KMS-11 (cell line): ENCODE data around the gene NRF1.

Experiments used
- H2AFZ ChIP-seq: fragments of 200-600 bp; sonication (generic); 2 replicates; pipeline ENCODE4 v1.6.1; 2016; ENCODE audit warnings: antibody characterized with exemption, mixed run types, low read depth
- H3K27ac ChIP-seq: fragments of 200-600 bp; sonication (generic); 2 replicates; pipeline ENCODE4 v1.6.1; 2016; ENCODE audit warnings: mild to moderate bottlenecking, mixed run types
- H3K27me3 ChIP-seq: fragments of 200-600 bp; sonication (generic); 2 replicates; pipeline ENCODE4 v1.6.1; 2017; ENCODE audit warnings: mild to moderate bottlenecking, low read depth, mixed run types, moderate library complexity; ENCODE audit not compliant: insufficient read depth
- H3K36me3 ChIP-seq: fragments of 200-600 bp; sonication (generic); 2 replicates; pipeline ENCODE4 v1.6.1; 2017; ENCODE audit warnings: mild to moderate bottlenecking, mixed run types; ENCODE audit not compliant: insufficient read depth
- H3K4me1 ChIP-seq: fragments of 200-600 bp; sonication (generic); 2 replicates; pipeline ENCODE4 v1.6.1; 2016; ENCODE audit warnings: mild to moderate bottlenecking, low read depth, mixed run types; ENCODE audit not compliant: poor library complexity, severe bottlenecking
- H3K4me2 ChIP-seq: fragments of 200-600 bp; sonication (generic); 2 replicates; pipeline ENCODE4 v1.7.0; 2016; ENCODE audit warnings: mild to moderate bottlenecking, mixed run types
- H3K4me3 ChIP-seq: fragments of 200-600 bp; sonication (generic); IDR thresholded peaks from 2 replicates; pipeline ENCODE4 v1.6.1; 2017; ENCODE audit warnings: low read depth, low read length, mixed read lengths; ENCODE audit not compliant: insufficient read depth
- H3K79me2 ChIP-seq: fragments of 200-600 bp; sonication (generic); 2 replicates; pipeline ENCODE4 v1.6.1; 2016; ENCODE audit warnings: low read depth, mixed run types; ENCODE audit not compliant: insufficient read depth
- H3K9ac ChIP-seq: fragments of 200-600 bp; sonication (generic); 2 replicates; pipeline ENCODE4 v1.6.1; 2016; ENCODE audit warnings: mild to moderate bottlenecking, mixed run types
- H4K20me1 ChIP-seq: fragments of 200-600 bp; sonication (generic); 2 replicates; pipeline ENCODE4 v1.6.1; 2016; ENCODE audit warnings: mild to moderate bottlenecking, mixed run types; ENCODE audit not compliant: insufficient read depth
- TF ChIP-seq, protein P1 (sequence below): fragments of 200-600 bp; sonication (generic); conservative IDR thresholded peaks from 2 replicates; pipeline ENCODE4 v1.6.1; 2017; ENCODE audit warnings: low read depth, mild to moderate bottlenecking, antibody characterized with exemption, low read length, moderate library complexity, mixed read lengths

NRF1 gene

DNA sequence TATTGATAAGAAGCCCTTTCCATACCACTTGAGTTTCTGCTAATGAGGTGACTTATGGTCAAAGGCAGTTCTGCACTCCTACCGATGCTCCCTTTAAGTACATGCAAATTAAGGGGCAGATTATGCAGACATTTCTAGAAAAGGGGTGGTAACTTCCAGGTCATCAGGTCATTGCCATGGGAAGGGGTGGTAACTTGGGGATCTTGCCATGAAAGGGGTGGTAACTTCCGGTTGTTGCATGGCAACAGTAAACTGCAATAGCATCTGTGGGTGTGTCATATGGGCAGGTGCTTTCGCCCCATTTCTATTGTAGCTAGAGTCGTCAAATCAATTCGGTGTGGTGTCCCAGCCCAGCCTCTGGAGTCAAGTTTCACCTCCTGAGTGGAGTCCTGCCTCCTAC lies 190.4 kb downstream of the NRF1 start:
- Histone ChIP-seq H3K27ac (no peak overlapping the region), H3K4me3 (no peak overlapping the region), H3K36me3 (no peaks in the 10 kb centered on the region), H4K20me1 (no peaks in the 10 kb centered on the region), H3K79me2 (no peaks in the 10 kb centered on the region), H3K27me3 (no peaks in the 10 kb centered on the region), H3K9ac (no peak overlapping the region), H3K4me1 (no peaks in the 10 kb centered on the region), H3K4me2 (no peak overlapping the region), H2AFZ (no peak overlapping the region)
- TF ChIP-seq, protein P1, sequence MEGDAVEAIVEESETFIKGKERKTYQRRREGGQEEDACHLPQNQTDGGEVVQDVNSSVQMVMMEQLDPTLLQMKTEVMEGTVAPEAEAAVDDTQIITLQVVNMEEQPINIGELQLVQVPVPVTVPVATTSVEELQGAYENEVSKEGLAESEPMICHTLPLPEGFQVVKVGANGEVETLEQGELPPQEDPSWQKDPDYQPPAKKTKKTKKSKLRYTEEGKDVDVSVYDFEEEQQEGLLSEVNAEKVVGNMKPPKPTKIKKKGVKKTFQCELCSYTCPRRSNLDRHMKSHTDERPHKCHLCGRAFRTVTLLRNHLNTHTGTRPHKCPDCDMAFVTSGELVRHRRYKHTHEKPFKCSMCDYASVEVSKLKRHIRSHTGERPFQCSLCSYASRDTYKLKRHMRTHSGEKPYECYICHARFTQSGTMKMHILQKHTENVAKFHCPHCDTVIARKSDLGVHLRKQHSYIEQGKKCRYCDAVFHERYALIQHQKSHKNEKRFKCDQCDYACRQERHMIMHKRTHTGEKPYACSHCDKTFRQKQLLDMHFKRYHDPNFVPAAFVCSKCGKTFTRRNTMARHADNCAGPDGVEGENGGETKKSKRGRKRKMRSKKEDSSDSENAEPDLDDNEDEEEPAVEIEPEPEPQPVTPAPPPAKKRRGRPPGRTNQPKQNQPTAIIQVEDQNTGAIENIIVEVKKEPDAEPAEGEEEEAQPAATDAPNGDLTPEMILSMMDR, result no peak

DNA sequence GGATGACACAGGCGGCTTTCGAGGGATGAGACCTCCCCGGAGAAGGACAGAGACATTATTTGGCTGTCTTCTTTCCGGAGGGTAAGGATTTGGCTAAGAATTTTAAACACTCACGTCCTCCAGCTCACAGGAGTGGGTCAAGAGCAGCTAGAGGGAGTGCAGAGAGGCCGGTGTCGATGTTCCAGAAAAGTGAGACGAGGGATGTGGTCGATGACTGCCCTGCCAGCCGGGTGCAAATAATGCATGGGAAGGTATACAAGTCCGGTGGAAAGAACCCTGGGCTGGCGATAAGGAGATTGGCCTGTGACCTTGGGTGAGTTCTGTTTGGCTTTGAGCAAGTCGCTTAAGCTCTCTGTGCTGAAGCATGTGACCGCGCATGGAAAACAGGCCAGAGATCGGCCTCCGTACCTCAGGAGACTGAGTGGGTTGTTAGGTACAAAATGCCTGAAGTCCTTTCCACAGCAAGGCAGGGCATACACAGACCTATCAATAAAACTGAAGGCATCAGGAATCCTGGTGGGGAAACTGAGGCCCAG lies 192.1 kb downstream of the NRF1 start:
- no peak overlapping the region for H3K4me2 ChIP-seq
- no peaks in the 10 kb centered on the region for H4K20me1 ChIP-seq
- TF ChIP-seq, protein P1, result no peak
- no peaks in the 10 kb centered on the region for H3K79me2 ChIP-seq
- no peak overlapping the region for H2AFZ ChIP-seq
- H3K36me3 ChIP-seq, result no peaks in the 10 kb centered on the region
- no peak overlapping the region for H3K9ac ChIP-seq
- no peak overlapping the region for H3K27ac ChIP-seq
- no peaks in the 10 kb centered on the region for H3K4me1 ChIP-seq
- H3K4me3 ChIP-seq, result no peak overlapping the region
- no peaks in the 10 kb centered on the region for H3K27me3 ChIP-seq

DNA sequence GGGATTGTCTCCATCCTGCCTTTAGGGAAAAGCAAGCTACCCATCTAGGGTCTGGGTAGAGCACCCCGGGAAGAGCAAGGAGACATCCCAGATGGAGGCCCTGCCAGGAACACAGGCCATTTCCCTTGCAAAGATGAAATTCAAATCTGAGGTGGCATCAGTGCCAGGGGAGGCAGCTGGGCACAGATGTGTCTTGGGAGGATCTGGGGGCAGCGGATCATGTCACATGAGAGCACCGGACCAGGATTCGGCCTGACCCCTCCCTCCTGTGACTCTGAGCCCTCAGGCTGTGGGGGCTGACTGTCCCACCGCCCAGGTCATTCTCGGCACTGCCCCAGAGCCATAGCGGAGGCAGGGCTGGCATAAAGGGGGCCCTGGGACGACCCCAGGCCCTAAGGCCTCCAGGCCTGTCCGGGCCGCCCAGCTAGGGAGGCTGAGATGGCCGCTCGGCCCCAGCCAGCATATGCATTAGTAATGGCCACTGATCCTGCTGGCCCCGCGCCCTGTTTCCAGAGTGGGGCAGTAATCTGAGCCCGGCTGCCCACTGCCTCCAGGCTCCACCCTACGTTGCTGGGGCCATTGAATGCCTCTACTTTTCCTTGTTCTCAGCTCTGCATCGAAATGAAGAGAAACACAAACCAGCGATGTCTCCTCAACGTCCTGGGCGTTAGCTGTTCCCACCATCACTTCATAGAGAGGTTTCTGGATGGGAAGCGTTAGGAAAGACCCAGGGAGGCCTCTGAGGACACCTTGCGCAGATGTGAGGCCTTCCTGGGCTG lies 192.8 kb downstream of the NRF1 start:
- H3K4me3 ChIP-seq, result no peak overlapping the region
- TF ChIP-seq, protein P1, result no peak

DNA sequence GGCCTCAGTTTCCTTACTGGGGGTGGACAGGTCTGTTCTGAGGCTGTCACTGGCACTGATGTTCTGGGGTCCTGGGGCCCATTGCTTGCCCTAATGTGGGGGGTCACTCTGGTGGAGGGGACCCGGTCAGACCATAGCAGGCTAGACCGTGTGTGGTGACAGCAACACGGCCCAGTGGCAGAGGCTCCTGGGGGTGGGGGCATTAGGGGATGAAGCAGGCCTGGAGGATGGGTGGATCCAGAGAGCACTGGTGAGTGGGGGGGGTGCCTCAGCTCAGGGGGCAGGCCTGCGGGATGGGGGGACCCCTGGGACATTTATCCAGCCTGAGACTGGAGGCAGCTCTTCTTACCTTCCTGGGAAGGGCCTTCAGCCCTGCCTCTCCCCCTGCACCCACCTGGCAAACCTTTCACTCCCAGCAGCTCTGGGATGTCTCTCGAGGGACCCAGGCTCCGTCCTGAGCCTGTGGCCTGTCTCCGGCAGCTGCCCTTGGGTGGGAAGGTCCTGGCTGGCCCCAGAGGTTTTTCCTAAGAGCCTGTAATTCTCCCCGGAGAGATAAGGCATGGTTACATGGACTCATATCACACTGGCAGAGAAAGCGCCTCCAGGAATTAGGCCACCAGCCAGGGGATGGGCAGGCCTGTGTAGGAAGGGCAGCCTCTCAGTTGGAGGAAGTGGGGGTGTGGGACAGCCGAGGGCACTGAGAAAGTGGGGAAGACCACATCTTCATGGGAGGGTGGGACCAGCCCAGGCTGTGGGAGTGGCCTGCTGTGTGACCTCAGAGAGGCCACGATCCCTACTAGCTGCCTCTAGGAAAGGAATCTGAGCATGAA lies 193.6 kb downstream of the NRF1 start:
- Histone ChIP-seq H3K27ac (no peak overlapping the region), H3K9ac (no peak overlapping the region), H3K4me2 (no peak overlapping the region), H3K79me2 (no peaks in the 10 kb centered on the region), H2AFZ (no peak overlapping the region), H4K20me1 (no peaks in the 10 kb centered on the region), H3K4me1 (no peaks in the 10 kb centered on the region), H3K36me3 (no peaks in the 10 kb centered on the region), H3K27me3 (no peaks in the 10 kb centered on the region), H3K4me3 (no peak overlapping the region)
- TF ChIP-seq, protein P1, result no peak

More for the DNA sequence above, 192.8 kb downstream of the NRF1 start:
- no peaks in the 10 kb centered on the region for H3K36me3 ChIP-seq
- no peak overlapping the region for H3K27ac ChIP-seq
- no peaks in the 10 kb centered on the region for H3K79me2 ChIP-seq
- no peaks in the 10 kb centered on the region for H3K27me3 ChIP-seq
- no peaks in the 10 kb centered on the region for H3K4me1 ChIP-seq
- H3K4me2 ChIP-seq, result no peak overlapping the region
- no peak overlapping the region for H2AFZ ChIP-seq
- no peaks in the 10 kb centered on the region for H4K20me1 ChIP-seq
- no peak overlapping the region for H3K9ac ChIP-seq
